Measurements from ENCODE around the gene SH3GL3.

Gene SH3GL3

DNA sequence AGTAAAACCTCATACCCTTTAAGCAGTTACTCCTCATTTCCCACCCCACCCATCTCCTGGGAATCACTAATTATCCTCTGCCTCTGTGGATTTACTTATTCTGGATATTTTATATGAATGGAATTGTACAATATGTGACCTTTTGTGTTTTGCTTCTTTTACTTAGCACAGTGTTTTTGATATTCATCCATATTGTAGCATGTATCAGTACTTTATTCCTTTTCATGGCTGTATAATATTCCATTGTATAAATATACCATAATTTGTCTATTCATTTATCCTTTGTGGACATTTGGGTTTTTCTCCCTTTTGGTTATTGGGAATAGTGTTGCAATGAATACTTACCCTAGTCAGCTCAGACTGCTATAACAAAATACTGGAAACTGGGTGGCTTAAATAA, 39.2 kb downstream of the SH3GL3 start:
- no peaks in the 10 kb centered on the region for H3K36me3 ChIP-seq (ENCODE audit: insufficient read depth, insufficient read length, low read length)
- peaks cover 22% of the 10 kb centered on the region for H3K9me3 ChIP-seq (ENCODE audit: insufficient read depth, low read length)
- TF ChIP-seq YY1 (IDR thresholded peaks at IDR 0.05; ENCODE audit: insufficient read depth, insufficient read length) (no peak), ZNF274 (IDR thresholded peaks at IDR 0.05; ENCODE audit: low read depth, low read length) (no peak), SUZ12 (IDR thresholded peaks at IDR 0.05; ENCODE audit: extremely low read depth, insufficient read depth, insufficient read length) (no peak)
- no peaks in the 10 kb centered on the region for H3K27me3 ChIP-seq (ENCODE audit: insufficient read depth, insufficient read length)
- no peak overlapping the region for H3K4me3 ChIP-seq (ENCODE audit: insufficient read length, low read depth)
- no peaks in the 10 kb centered on the region for H3K4me1 ChIP-seq (ENCODE audit: insufficient read depth, insufficient read length)
- no peak for DNase-seq (ENCODE audit: low read depth, low spot score)
- no peak overlapping the region for H3K9ac ChIP-seq (ENCODE audit: insufficient read length, low read depth)

DNA sequence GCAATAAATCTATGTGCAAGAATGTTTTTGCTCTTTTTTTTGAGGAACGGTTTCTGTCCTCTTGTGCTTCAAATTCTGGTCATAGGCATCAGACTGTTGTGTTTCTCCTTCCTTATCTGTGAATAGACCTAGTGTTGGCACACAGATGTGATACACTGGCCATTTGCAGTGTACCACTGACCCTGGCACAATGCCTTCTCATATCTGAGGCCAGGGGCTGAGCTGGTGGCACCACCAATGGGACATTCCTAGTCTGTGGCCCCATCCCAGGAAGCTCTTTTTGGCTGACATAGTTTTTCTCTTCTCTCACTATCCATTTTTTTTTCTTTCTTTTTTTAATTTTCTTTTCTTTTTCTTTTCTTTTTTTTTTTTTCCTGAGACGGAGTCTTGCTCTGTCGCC, 40.4 kb downstream of the SH3GL3 start:
- TF ChIP-seq SUZ12 (IDR thresholded peaks at IDR 0.05; ENCODE audit: extremely low read depth, insufficient read depth, insufficient read length) (no peak), ZNF274 (IDR thresholded peaks at IDR 0.05; ENCODE audit: low read depth, low read length) (no peak), YY1 (IDR thresholded peaks at IDR 0.05; ENCODE audit: insufficient read depth, insufficient read length) (no peak)
- H3K9me3 ChIP-seq (ENCODE audit: insufficient read depth, low read length) = peaks cover 22% of the 10 kb centered on the region
- H3K9ac ChIP-seq (ENCODE audit: insufficient read length, low read depth) = no peak overlapping the region
- H3K36me3 ChIP-seq (ENCODE audit: insufficient read depth, insufficient read length, low read length) = no peaks in the 10 kb centered on the region
- H3K4me1 ChIP-seq (ENCODE audit: insufficient read depth, insufficient read length) = no peaks in the 10 kb centered on the region
- no peaks in the 10 kb centered on the region for H3K27me3 ChIP-seq (ENCODE audit: insufficient read depth, insufficient read length)
- DNase-seq (ENCODE audit: low read depth, low spot score) = no peak
- no peak overlapping the region for H3K4me3 ChIP-seq (ENCODE audit: insufficient read length, low read depth)

DNA sequence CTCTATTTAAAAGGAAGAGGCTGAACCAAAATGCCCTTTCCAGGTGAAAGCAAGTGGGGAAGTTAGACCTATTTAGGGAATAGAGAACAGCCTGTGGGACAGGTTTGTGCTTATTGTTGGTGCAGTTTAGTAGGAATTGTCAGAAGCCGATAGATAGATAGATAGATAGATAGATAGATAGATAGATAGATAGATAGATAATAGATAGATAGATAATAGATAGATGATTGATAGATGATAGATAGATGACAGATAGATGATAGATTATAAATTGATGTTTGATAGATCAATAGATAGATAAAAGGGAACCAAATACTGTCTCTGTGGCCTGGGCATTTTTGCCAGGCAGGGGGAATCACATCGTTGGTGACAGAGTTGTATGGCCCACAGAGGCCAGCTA, 42.5 kb downstream of the SH3GL3 start:
- Histone ChIP-seq H3K9ac (ENCODE audit: insufficient read length, low read depth) (no peak overlapping the region), H3K4me3 (ENCODE audit: insufficient read length, low read depth) (no peak overlapping the region), H3K9me3 (ENCODE audit: insufficient read depth, low read length) (peaks cover 6% of the 10 kb centered on the region), H3K4me1 (ENCODE audit: insufficient read depth, insufficient read length) (no peaks in the 10 kb centered on the region), H3K36me3 (ENCODE audit: insufficient read depth, insufficient read length, low read length) (no peaks in the 10 kb centered on the region), H3K27me3 (ENCODE audit: insufficient read depth, insufficient read length) (no peaks in the 10 kb centered on the region)
- DNase-seq (ENCODE audit: low read depth, low spot score) = no peak
- TF ChIP-seq YY1 (IDR thresholded peaks at IDR 0.05; ENCODE audit: insufficient read depth, insufficient read length) (no peak), ZNF274 (IDR thresholded peaks at IDR 0.05; ENCODE audit: low read depth, low read length) (no peak), SUZ12 (IDR thresholded peaks at IDR 0.05; ENCODE audit: extremely low read depth, insufficient read depth, insufficient read length) (no peak)

DNA sequence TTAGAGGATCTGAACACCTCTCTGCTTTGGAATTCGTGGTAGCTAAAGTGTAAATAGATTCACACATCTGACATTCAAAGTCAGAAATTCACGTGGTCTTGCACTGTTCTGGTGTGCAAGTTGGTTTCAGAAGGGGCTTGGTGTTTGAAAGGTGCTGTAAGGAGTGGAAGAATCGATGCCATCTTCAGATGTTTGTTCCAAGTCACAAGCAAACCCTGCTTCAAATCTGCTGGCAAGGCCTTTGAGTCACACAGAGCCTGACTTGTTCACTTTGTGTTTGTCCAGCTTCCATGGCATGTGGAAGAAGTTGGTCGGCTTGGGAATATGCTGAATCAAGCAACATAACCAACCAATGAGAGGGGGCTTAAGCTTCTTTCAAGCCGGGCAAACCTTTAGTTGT, 44.3 kb downstream of the SH3GL3 start:
- no peak for TF ChIP-seq SUZ12 (IDR thresholded peaks at IDR 0.05; ENCODE audit: extremely low read depth, insufficient read depth, insufficient read length)
- TF ChIP-seq ZNF274 (IDR thresholded peaks at IDR 0.05; ENCODE audit: low read depth, low read length) = no peak
- TF ChIP-seq YY1 (IDR thresholded peaks at IDR 0.05; ENCODE audit: insufficient read depth, insufficient read length) = no peak
- DNase-seq (ENCODE audit: low read depth, low spot score) = no peak
- Histone ChIP-seq H3K4me1 (ENCODE audit: insufficient read depth, insufficient read length) (no peaks in the 10 kb centered on the region), H3K9ac (ENCODE audit: insufficient read length, low read depth) (no peak overlapping the region), H3K27me3 (ENCODE audit: insufficient read depth, insufficient read length) (no peaks in the 10 kb centered on the region), H3K36me3 (ENCODE audit: insufficient read depth, insufficient read length, low read length) (no peaks in the 10 kb centered on the region), H3K4me3 (ENCODE audit: insufficient read length, low read depth) (no peak overlapping the region), H3K9me3 (ENCODE audit: insufficient read depth, low read length) (no peaks in the 10 kb centered on the region)

DNA sequence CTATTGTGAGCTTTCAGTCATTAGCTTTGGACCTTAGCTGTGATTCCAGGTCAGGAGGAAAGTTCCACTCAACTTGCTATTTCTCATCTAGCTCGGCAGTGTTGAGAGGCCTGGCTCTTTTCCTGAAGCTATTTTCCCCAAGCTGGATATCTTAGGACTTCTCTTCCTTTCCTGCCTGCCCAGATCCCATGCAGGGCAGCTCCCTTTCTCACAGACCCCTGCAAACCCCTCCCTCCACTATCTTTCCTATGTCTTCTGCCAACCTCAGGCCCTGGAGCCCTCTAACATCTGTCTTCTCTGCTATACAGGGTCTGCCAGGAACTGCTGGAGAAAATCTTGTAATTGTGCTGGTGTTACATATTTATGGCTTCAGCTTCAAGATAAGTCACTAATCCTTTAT, 49.6 kb downstream of the SH3GL3 start:
- DNase-seq (ENCODE audit: low read depth, low spot score) = no peak
- TF ChIP-seq ZNF274 (IDR thresholded peaks at IDR 0.05; ENCODE audit: low read depth, low read length) (no peak), SUZ12 (IDR thresholded peaks at IDR 0.05; ENCODE audit: extremely low read depth, insufficient read depth, insufficient read length) (no peak), YY1 (IDR thresholded peaks at IDR 0.05; ENCODE audit: insufficient read depth, insufficient read length) (no peak)
- Histone ChIP-seq H3K9ac (ENCODE audit: insufficient read length, low read depth) (no peak overlapping the region), H3K4me3 (ENCODE audit: insufficient read length, low read depth) (no peak overlapping the region), H3K36me3 (ENCODE audit: insufficient read depth, insufficient read length, low read length) (no peaks in the 10 kb centered on the region), H3K27me3 (ENCODE audit: insufficient read depth, insufficient read length) (no peaks in the 10 kb centered on the region), H3K9me3 (ENCODE audit: insufficient read depth, low read length) (peaks cover 22% of the 10 kb centered on the region; the same call in 1 of the 2 replicates), H3K4me1 (ENCODE audit: insufficient read depth, insufficient read length) (no peaks in the 10 kb centered on the region)

GRCh38 chr15:83498374-83498773, 51.2 kb downstream of the SH3GL3 start:
- Histone ChIP-seq H3K36me3 (ENCODE audit: insufficient read depth, insufficient read length, low read length) (no peaks in the 10 kb centered on the region), H3K4me1 (ENCODE audit: insufficient read depth, insufficient read length) (no peaks in the 10 kb centered on the region), H3K4me3 (ENCODE audit: insufficient read length, low read depth) (no peak overlapping the region), H3K27me3 (ENCODE audit: insufficient read depth, insufficient read length) (no peaks in the 10 kb centered on the region), H3K9me3 (ENCODE audit: insufficient read depth, low read length) (peaks cover 22% of the 10 kb centered on the region; the same call in 1 of the 2 replicates), H3K9ac (ENCODE audit: insufficient read length, low read depth) (no peak overlapping the region)
- TF ChIP-seq SUZ12 (IDR thresholded peaks at IDR 0.05; ENCODE audit: extremely low read depth, insufficient read depth, insufficient read length) (no peak), ZNF274 (IDR thresholded peaks at IDR 0.05; ENCODE audit: low read depth, low read length) (no peak), YY1 (IDR thresholded peaks at IDR 0.05; ENCODE audit: insufficient read depth, insufficient read length) (no peak)
- DNase-seq (ENCODE audit: low read depth, low spot score) = no peak

GRCh38 chr15:83498801-83499200, 51.7 kb downstream of the SH3GL3 start:
- Histone ChIP-seq H3K4me1 (ENCODE audit: insufficient read depth, insufficient read length) (no peaks in the 10 kb centered on the region), H3K27me3 (ENCODE audit: insufficient read depth, insufficient read length) (no peaks in the 10 kb centered on the region), H3K9ac (ENCODE audit: insufficient read length, low read depth) (no peak overlapping the region), H3K9me3 (ENCODE audit: insufficient read depth, low read length) (peaks cover 22% of the 10 kb centered on the region; the same call in 1 of the 2 replicates), H3K4me3 (ENCODE audit: insufficient read length, low read depth) (no peak overlapping the region), H3K36me3 (ENCODE audit: insufficient read depth, insufficient read length, low read length) (no peaks in the 10 kb centered on the region)
- DNase-seq (ENCODE audit: low read depth, low spot score) = peak; percentile 52
- TF ChIP-seq ZNF274 (IDR thresholded peaks at IDR 0.05; ENCODE audit: low read depth, low read length) (no peak), SUZ12 (IDR thresholded peaks at IDR 0.05; ENCODE audit: extremely low read depth, insufficient read depth, insufficient read length) (no peak), YY1 (IDR thresholded peaks at IDR 0.05; ENCODE audit: insufficient read depth, insufficient read length) (no peak)

Data from NT2/D1 (cell line).